ENCODE results near the gene SYNDIG1L. TPM values are rescaled to one million over a fixed set of nuclear protein-coding genes. Genes with fewer than 3 reads are reported as not detected.

SYNDIG1L gene
- total RNA-seq, 2 experiments from 2014 or later, result not detected

GRCh38 chr14:74360163-74360562 lies 65.8 kb downstream of the SYNDIG1L start:
- Mint-ChIP-seq H3K36me3 (ENCODE audit: low read depth) (no peaks in the 10 kb centered on the region), H3K9me3 (no peaks in the 10 kb centered on the region), H3K27me3 (peaks cover 10% of the 10 kb centered on the region), H3K4me3 (no peak overlapping the region), H3K27ac (no peak overlapping the region), H3K4me1 (ENCODE audit: low read depth) (no peaks in the 10 kb centered on the region)
- ATAC-seq (ENCODE audit: poor library complexity) (no peak), DNase-seq (no peak)
- Histone ChIP-seq H3K4me1 (ENCODE audit: insufficient read depth, low read length) (peaks cover 6% of the 10 kb centered on the region), H3K4me3 (ENCODE audit: low read length) (no peak overlapping the region), H3K9me3 (ENCODE audit: control insufficient read depth in 1 of 2, insufficient read depth in 1 of 2, low read length in 2 of 2) (peaks cover 0 to 4% of the 10 kb centered on the region in 2 experiments), H3K27ac (ENCODE audit: low read depth in 1 of 2, low read length in 2 of 2) (no peak overlapping the region), H3K27me3 (ENCODE audit: control insufficient read depth in 1 of 2, insufficient read depth in 2 of 2, low read length in 2 of 2) (peaks cover 0 to 5% of the 10 kb centered on the region in 2 experiments), H3K36me3 (ENCODE audit: insufficient read depth, low read length) (no peaks in the 10 kb centered on the region)
- TF ChIP-seq CTCF (IDR thresholded peaks at IDR 0.05), result no peak
- POLR2A ChIA-PET, result no interaction called here
- CTCF ChIA-PET, result no interaction called here
- intact Hi-C loops (cut with DNase I, micrococcal nuclease), result loop anchor here in 1 of 2 experiments (5.0 to 10.0 kb wide), 3 partner anchors 132 to 445 kb away; partner anchors contain the start of genes ISCA2 and NPC2

GRCh38 chr14:74358176-74358829 lies 67.7 kb downstream of the SYNDIG1L start:
- DNase-seq (no peak), ATAC-seq (ENCODE audit: poor library complexity) (no peak)
- Histone ChIP-seq H3K27ac (ENCODE audit: low read depth in 1 of 2, low read length in 2 of 2) (no peak overlapping the region), H3K36me3 (ENCODE audit: insufficient read depth, low read length) (no peaks in the 10 kb centered on the region), H3K4me1 (ENCODE audit: insufficient read depth, low read length) (peaks cover 6% of the 10 kb centered on the region), H3K27me3 (ENCODE audit: control insufficient read depth in 1 of 2, insufficient read depth in 2 of 2, low read length in 2 of 2) (no peaks in the 10 kb centered on the region), H3K4me3 (ENCODE audit: low read length) (no peak overlapping the region), H3K9me3 (ENCODE audit: control insufficient read depth in 1 of 2, insufficient read depth in 1 of 2, low read length in 2 of 2) (peaks cover 0 to 4% of the 10 kb centered on the region in 2 experiments)
- TF ChIP-seq CTCF (IDR thresholded peaks at IDR 0.05), result no peak
- CTCF ChIA-PET, result no interaction called here
- H3K36me3 Mint-ChIP-seq (ENCODE audit: low read depth), result no peaks in the 10 kb centered on the region
- H3K27me3 Mint-ChIP-seq, result peaks cover 5% of the 10 kb centered on the region
- no peak overlapping the region for H3K27ac Mint-ChIP-seq
- H3K9me3 Mint-ChIP-seq, result no peaks in the 10 kb centered on the region
- no peaks in the 10 kb centered on the region for H3K4me1 Mint-ChIP-seq (ENCODE audit: low read depth)
- intact Hi-C loops (cut with DNase I, micrococcal nuclease), result no loop called here
- POLR2A ChIA-PET, result no interaction called here
- no peak overlapping the region for H3K4me3 Mint-ChIP-seq

- intact Hi-C loops (cut with DNase I, micrococcal nuclease), result no loop called here
- TF ChIP-seq CTCF (IDR thresholded peaks at IDR 0.05), result no peak
- H3K36me3 Mint-ChIP-seq (ENCODE audit: low read depth), result no peaks in the 10 kb centered on the region
- DNase-seq (no peak), ATAC-seq (ENCODE audit: poor library complexity) (no peak)
- POLR2A ChIA-PET, result no interaction called here
- H3K27ac Mint-ChIP-seq, result no peak overlapping the region
- H3K4me3 ChIP-seq (ENCODE audit: low read length), result no peak overlapping the region
- no peak overlapping the region for H3K4me3 Mint-ChIP-seq
- H3K27ac ChIP-seq (ENCODE audit: low read depth in 1 of 2, low read length in 2 of 2), result no peak overlapping the region
- peaks cover 0 to 4% of the 10 kb centered on the region in 2 experiments for H3K9me3 ChIP-seq (ENCODE audit: control insufficient read depth in 1 of 2, insufficient read depth in 1 of 2, low read length in 2 of 2)
- peaks cover 7% of the 10 kb centered on the region for H3K27me3 Mint-ChIP-seq
- no peaks in the 10 kb centered on the region for H3K4me1 Mint-ChIP-seq (ENCODE audit: low read depth)
- CTCF ChIA-PET, result no interaction called here
- no peaks in the 10 kb centered on the region for H3K9me3 Mint-ChIP-seq
- H3K4me1 ChIP-seq (ENCODE audit: insufficient read depth, low read length), result peaks cover 5% of the 10 kb centered on the region
- no peaks in the 10 kb centered on the region for H3K36me3 ChIP-seq (ENCODE audit: insufficient read depth, low read length)
- H3K27me3 ChIP-seq (ENCODE audit: control insufficient read depth in 1 of 2, insufficient read depth in 2 of 2, low read length in 2 of 2), result no peaks in the 10 kb centered on the region
These were observed 68.4 kb downstream of the SYNDIG1L start for GRCh38 chr14:74357585-74357984.

Measured in CD4-positive, alpha-beta T cell (primary cell).